Peyer's patch (tissue), 4 donors: Measurements from ENCODE around the gene S1PR2.
"Not testable (repeated sequence)": the region's sequence is repeated elsewhere in the genome, so short reads cannot be mapped to it uniquely, and the experiment has no call there.

Source experiments
- POLR2A ChIP-seq, 2 donors: fragments of 450-650 bp; IDR thresholded peaks; one replicate each; pipeline ENCODE4 v1.5.1; 2017; ENCODE audit warnings: antibody characterized with exemption in 2 of 2, mild to moderate bottlenecking in 2 of 2, moderate library complexity in 2 of 2
- TF ChIP-seq, protein P1 (sequence below), 6 experiments: fragments of 450-650 bp in 4 of 6; fragments of 200-600 bp in 2 of 6; sonication (generic) in 1 of 6; IDR thresholded peaks; one replicate each; pipeline ENCODE4 v1.5.1; 2017 to 2019; ENCODE audit warnings: antibody characterized with exemption in 6 of 6, mild to moderate bottlenecking in 3 of 6, moderate library complexity in 1 of 6

GRCh38 chr19:10198889-10199644 lies 32.1 kb downstream of the S1PR2 start:
- TF ChIP-seq, protein P1, sequence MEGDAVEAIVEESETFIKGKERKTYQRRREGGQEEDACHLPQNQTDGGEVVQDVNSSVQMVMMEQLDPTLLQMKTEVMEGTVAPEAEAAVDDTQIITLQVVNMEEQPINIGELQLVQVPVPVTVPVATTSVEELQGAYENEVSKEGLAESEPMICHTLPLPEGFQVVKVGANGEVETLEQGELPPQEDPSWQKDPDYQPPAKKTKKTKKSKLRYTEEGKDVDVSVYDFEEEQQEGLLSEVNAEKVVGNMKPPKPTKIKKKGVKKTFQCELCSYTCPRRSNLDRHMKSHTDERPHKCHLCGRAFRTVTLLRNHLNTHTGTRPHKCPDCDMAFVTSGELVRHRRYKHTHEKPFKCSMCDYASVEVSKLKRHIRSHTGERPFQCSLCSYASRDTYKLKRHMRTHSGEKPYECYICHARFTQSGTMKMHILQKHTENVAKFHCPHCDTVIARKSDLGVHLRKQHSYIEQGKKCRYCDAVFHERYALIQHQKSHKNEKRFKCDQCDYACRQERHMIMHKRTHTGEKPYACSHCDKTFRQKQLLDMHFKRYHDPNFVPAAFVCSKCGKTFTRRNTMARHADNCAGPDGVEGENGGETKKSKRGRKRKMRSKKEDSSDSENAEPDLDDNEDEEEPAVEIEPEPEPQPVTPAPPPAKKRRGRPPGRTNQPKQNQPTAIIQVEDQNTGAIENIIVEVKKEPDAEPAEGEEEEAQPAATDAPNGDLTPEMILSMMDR (IDR thresholded peaks at IDR 0.05) = not testable (repeated sequence)
- TF ChIP-seq POLR2A (IDR thresholded peaks at IDR 0.05) = not testable (repeated sequence)
